Ovary (tissue), 3 donors: ENCODE data around the gene CTDP1.

Source experiments
- POLR2A ChIP-seq: fragments of 450-650 bp; IDR thresholded peaks from one replicate; pipeline ENCODE4 v1.6.1; 2017; ENCODE audit warnings: antibody characterized with exemption, mild to moderate bottlenecking, moderate library complexity
- TF ChIP-seq, protein P1 (sequence below), 3 donors: fragments of 450-650 bp in 2 of 3; fragments of 200-600 bp in 1 of 3; IDR thresholded peaks; one replicate each; pipeline versions ENCODE4 v1.5.1 to v1.8.0; 2016 to 2022; ENCODE audit warnings: antibody characterized with exemption in 3 of 3, mild to moderate bottlenecking in 1 of 3
- donor health status: DM: no; HTN: no; CAD: no.

DNA sequence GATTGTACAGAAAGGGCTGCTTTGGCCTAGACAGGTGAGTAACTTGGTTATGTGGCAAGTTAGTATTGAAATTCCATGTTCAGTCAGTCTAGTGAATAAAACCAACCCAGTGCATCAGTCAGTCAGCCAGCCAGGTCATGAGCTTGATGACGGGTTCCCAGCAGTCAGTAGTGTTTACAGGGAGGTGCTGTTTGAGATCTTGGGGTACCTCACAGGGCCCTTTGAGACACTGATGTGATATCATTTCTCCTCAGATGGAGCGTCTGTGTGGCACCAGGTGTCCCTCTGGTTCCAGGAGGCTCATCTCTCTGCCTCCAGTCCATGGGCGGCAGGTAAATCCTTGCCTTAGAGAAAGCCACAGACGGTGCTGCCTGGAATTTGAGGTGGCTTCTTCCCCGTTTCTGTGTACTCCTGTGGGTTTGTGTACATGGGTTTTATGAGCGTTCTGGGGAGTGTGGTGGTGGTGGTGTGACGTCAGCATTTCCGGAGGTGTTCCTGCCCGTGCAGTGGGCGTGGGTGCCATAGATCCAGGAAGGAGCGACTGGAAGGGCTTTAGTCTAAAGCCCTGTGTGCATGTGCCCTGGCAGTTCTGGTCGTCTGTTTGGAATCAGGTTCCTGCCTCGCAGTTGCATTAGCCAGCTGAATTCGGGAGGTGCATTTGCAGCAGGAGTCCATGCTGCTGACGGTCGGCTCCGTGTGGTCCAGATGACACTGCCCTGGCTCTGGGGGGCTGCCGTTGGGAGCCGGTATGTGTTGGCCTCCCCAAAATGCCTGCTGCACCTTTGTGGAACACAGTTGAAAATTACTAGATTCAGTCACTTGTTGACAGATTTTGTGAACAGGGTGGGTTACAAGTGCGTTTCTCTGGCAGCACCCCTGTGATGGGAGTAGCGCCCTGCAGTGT lies 2.1 kb downstream of the CTDP1 start:
- TF ChIP-seq, protein P1, sequence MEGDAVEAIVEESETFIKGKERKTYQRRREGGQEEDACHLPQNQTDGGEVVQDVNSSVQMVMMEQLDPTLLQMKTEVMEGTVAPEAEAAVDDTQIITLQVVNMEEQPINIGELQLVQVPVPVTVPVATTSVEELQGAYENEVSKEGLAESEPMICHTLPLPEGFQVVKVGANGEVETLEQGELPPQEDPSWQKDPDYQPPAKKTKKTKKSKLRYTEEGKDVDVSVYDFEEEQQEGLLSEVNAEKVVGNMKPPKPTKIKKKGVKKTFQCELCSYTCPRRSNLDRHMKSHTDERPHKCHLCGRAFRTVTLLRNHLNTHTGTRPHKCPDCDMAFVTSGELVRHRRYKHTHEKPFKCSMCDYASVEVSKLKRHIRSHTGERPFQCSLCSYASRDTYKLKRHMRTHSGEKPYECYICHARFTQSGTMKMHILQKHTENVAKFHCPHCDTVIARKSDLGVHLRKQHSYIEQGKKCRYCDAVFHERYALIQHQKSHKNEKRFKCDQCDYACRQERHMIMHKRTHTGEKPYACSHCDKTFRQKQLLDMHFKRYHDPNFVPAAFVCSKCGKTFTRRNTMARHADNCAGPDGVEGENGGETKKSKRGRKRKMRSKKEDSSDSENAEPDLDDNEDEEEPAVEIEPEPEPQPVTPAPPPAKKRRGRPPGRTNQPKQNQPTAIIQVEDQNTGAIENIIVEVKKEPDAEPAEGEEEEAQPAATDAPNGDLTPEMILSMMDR (IDR thresholded peaks at IDR 0.05): no peak
- no peak for TF ChIP-seq POLR2A
